H1 (cell line): ENCODE results near the gene PDE9A. TPM values are rescaled to one million over a fixed set of nuclear protein-coding genes. Genes with fewer than 3 reads are reported as not detected.

Experiments used
- CTCF ChIA-PET: fragments of 300-600 bp; sonication (Branson Sonifier 250); formaldehyde crosslinking; loops from one replicate; lab custom pipeline; 2021; ENCODE audit not compliant: partially characterized antibody; lab: Charles Lee
- POLR2A ChIA-PET: fragments of 300-600 bp; sonication (Branson Sonifier 250); formaldehyde crosslinking; loops from one replicate; lab custom pipeline; 2021; ENCODE audit warnings: inconsistent platforms; ENCODE audit not compliant: partially characterized antibody; lab: Charles Lee
- DNase-seq, 2 experiments: peaks; one replicate each; pipeline versions ENCODE4 v3.0.0 to v3.0.0-alpha.2; 2010 to 2022; ENCODE audit warnings: low spot score in 2 of 2, low read depth in 1 of 2, mixed read lengths in 1 of 2
- FAIRE-seq: peaks from 2 replicates; lab custom pipeline; 2011; peaks lifted over from hg19 to GRCh38; lab: Jason Lieb, UNC
- H2AFZ ChIP-seq: 2 replicates; pipeline ENCODE4 v1.8.1; 2012; ENCODE audit warnings: low read length, inconsistent platforms
- H2AK5ac ChIP-seq: 2 replicates; pipeline ENCODE4 v1.6.1; 2013; ENCODE audit warnings: low read depth, low read length
- H2BK120ac ChIP-seq: replicated peaks from 2 replicates; pipeline ENCODE3; 2013; ENCODE audit warnings: low read depth, low read length, inconsistent platforms
- H2BK12ac ChIP-seq: 2 replicates; pipeline ENCODE4 v1.6.1; 2013; ENCODE audit warnings: low read depth, low read length
- H2BK15ac ChIP-seq: 2 replicates; pipeline ENCODE4 v1.6.1; 2013; ENCODE audit warnings: low read length
- H2BK20ac ChIP-seq: 2 replicates; pipeline ENCODE4 v1.6.1; 2013; ENCODE audit warnings: low read length
- H2BK5ac ChIP-seq: 2 replicates; pipeline ENCODE4 v1.6.1; 2013; ENCODE audit warnings: low read depth, low read length
- H3K14ac ChIP-seq: 2 replicates; pipeline ENCODE4 v1.6.1; 2013; ENCODE audit warnings: inconsistent platforms; ENCODE audit not compliant: insufficient read length
- H3K18ac ChIP-seq: 2 replicates; pipeline ENCODE4 v1.6.1; 2013; ENCODE audit warnings: low read length; ENCODE audit errors: extremely low read depth
- H3K23ac ChIP-seq: 2 replicates; pipeline ENCODE4 v1.6.1; 2013; ENCODE audit warnings: inconsistent platforms; ENCODE audit not compliant: insufficient read length
- H3K23me2 ChIP-seq: 2 replicates; pipeline ENCODE4 v1.6.1; 2013; ENCODE audit warnings: low read depth, low read length
- H3K27ac ChIP-seq: 2 replicates; pipeline ENCODE4 v1.6.1; 2011; ENCODE audit warnings: low read depth, low read length, inconsistent platforms
- H3K27me3 ChIP-seq, 4 experiments: replicated peaks in 1 of 4; 1 replicate in 1 of 4; 2 replicates in 3 of 4; pipeline versions ENCODE4 v1.6.1 to v1.8.1; 2011 to 2013; ENCODE audit warnings: low read length in 3 of 4, mild to moderate bottlenecking in 3 of 4, inconsistent platforms in 2 of 4, mixed read lengths in 2 of 4, moderate library complexity in 1 of 4; ENCODE audit not compliant: control insufficient read depth in 3 of 4, insufficient read depth in 3 of 4; ENCODE audit errors: extremely low read depth in 1 of 4
- H3K36me3 ChIP-seq, 4 experiments: 2 replicates each; pipeline versions ENCODE4 v1.6.1 to v1.8.1; 2011 to 2013; ENCODE audit warnings: mild to moderate bottlenecking in 4 of 4, low read length in 3 of 4, moderate library complexity in 2 of 4, control low read depth in 1 of 4, inconsistent platforms in 1 of 4; ENCODE audit not compliant: insufficient read depth in 4 of 4, control insufficient read depth in 2 of 4
- H3K4ac ChIP-seq: replicated peaks from 2 replicates; pipeline ENCODE3; 2013; ENCODE audit warnings: low read length, low read depth, mixed read lengths, inconsistent platforms; ENCODE audit not compliant: insufficient read length
- H3K4me1 ChIP-seq, 4 experiments: replicated peaks in 1 of 4; 1 replicate in 1 of 4; 2 replicates in 3 of 4; pipeline versions ENCODE4 v1.6.1 to v1.8.1; 2011 to 2013; ENCODE audit warnings: low read length in 3 of 4, inconsistent platforms in 2 of 4, mixed read lengths in 1 of 4; ENCODE audit not compliant: insufficient read depth in 4 of 4, control insufficient read depth in 3 of 4
- H3K4me2 ChIP-seq, 2 experiments: 2 replicates each; pipeline versions ENCODE4 v1.6.1 to v1.8.1; 2011 to 2013; ENCODE audit warnings: low read depth in 2 of 2, low read length in 2 of 2, control low read depth in 1 of 2, inconsistent platforms in 1 of 2, mild to moderate bottlenecking in 1 of 2; ENCODE audit not compliant: insufficient read depth in 1 of 2
- H3K4me3 ChIP-seq, 4 experiments: fragments of 200-600, 300-600 bp in 1 of 4; sonication (generic), shearing (Covaris generic), sonication (Bioruptor Twin) in 1 of 4; 2 replicates each; pipeline versions ENCODE4 v1.5.1 to v1.8.1; 2011 to 2016; ENCODE audit warnings: low read length in 4 of 4, low read depth in 3 of 4, control low read depth in 2 of 4, inconsistent platforms in 2 of 4, mild to moderate bottlenecking in 2 of 4, mixed read lengths in 1 of 4, moderate library complexity in 1 of 4; ENCODE audit not compliant: insufficient read depth in 2 of 4; ENCODE audit errors: extremely low read depth in 1 of 4
- H3K56ac ChIP-seq: replicated peaks from 2 replicates; pipeline ENCODE3; 2013; ENCODE audit warnings: low read depth, mild to moderate bottlenecking, mixed read lengths, low read length, inconsistent platforms; ENCODE audit not compliant: insufficient read length
- H3K79me1 ChIP-seq: 2 replicates; pipeline ENCODE4 v1.6.1; 2013; ENCODE audit warnings: low read depth, low read length, control low read depth
- H3K79me2 ChIP-seq, 2 experiments: 2 replicates each; pipeline versions ENCODE4 v1.6.1 to v1.8.1; 2012 to 2013; ENCODE audit warnings: low read length in 2 of 2, mild to moderate bottlenecking in 2 of 2, inconsistent platforms in 1 of 2; ENCODE audit not compliant: insufficient read depth in 2 of 2, control insufficient read depth in 1 of 2
- H3K9ac ChIP-seq, 4 experiments: replicated peaks in 1 of 4; 1 replicate in 1 of 4; 2 replicates in 3 of 4; pipeline versions ENCODE4 v1.6.1 to v1.8.1; 2011 to 2013; ENCODE audit warnings: low read depth in 3 of 4, low read length in 3 of 4, control low read depth in 2 of 4, mild to moderate bottlenecking in 2 of 4, moderate library complexity in 2 of 4, inconsistent platforms in 1 of 4; ENCODE audit errors: extremely low read depth in 1 of 4
- H3K9me3 ChIP-seq, 2 experiments: 2 replicates each; pipeline versions ENCODE4 v1.6.1 to v1.8.1; 2012 to 2013; ENCODE audit warnings: mild to moderate bottlenecking in 2 of 2, moderate library complexity in 2 of 2, control low read depth in 1 of 2, inconsistent platforms in 1 of 2, low read depth in 1 of 2, low read length in 1 of 2, mixed read lengths in 1 of 2; ENCODE audit not compliant: insufficient read depth in 2 of 2
- H4K20me1 ChIP-seq, 2 experiments: replicated peaks in 1 of 2; 2 replicates each; pipeline versions ENCODE3 to v1.8.1; 2011 to 2013; ENCODE audit warnings: inconsistent platforms in 2 of 2, low read length in 2 of 2, mild to moderate bottlenecking in 1 of 2; ENCODE audit not compliant: insufficient read depth in 2 of 2, control insufficient read depth in 1 of 2
- H4K5ac ChIP-seq: 2 replicates; pipeline ENCODE4 v1.6.1; 2013; ENCODE audit warnings: low read length, low read depth, mixed read lengths, inconsistent platforms; ENCODE audit not compliant: insufficient read length
- H4K8ac ChIP-seq: 2 replicates; pipeline ENCODE4 v1.8.0; 2013; ENCODE audit warnings: mild to moderate bottlenecking, moderate library complexity, low read length, inconsistent platforms; ENCODE audit not compliant: insufficient read depth; ENCODE audit errors: extremely low read depth
- H4K91ac ChIP-seq: replicated peaks from 2 replicates; pipeline ENCODE3; 2013; ENCODE audit warnings: low read length, mixed read lengths, inconsistent platforms; ENCODE audit not compliant: insufficient read length
- BCL11A ChIP-seq, 2 experiments: IDR thresholded peaks; one replicate each; pipeline ENCODE4 v1.6.1; 2011; ENCODE audit warnings: low read depth in 2 of 2, low read length in 2 of 2, mild to moderate bottlenecking in 2 of 2
- CTCF ChIP-seq, 3 experiments: IDR thresholded peaks; 1 replicate in 2 of 3; 2 replicates in 1 of 3; pipeline versions ENCODE4 v1.5.1 to v1.6.1; 2011; ENCODE audit warnings: low read length in 3 of 3, mild to moderate bottlenecking in 3 of 3, inconsistent platforms in 2 of 3, low read depth in 1 of 3, moderate library complexity in 1 of 3; ENCODE audit not compliant: insufficient read depth in 1 of 3; ENCODE audit errors: control extremely low read depth in 1 of 3
- FOSL1 ChIP-seq: IDR thresholded peaks from 2 replicates; pipeline ENCODE4 v1.6.1; 2011; ENCODE audit warnings: mild to moderate bottlenecking, low read depth, low read length, moderate library complexity; ENCODE audit not compliant: insufficient read depth
- HDAC2 ChIP-seq, 2 experiments: fragments of 300-600 bp in 1 of 2; sonication (generic) in 1 of 2; IDR thresholded peaks; 2 replicates each; pipeline ENCODE4 v1.6.1; 2011 to 2012; ENCODE audit warnings: low read depth in 2 of 2, low read length in 2 of 2, mild to moderate bottlenecking in 2 of 2, moderate library complexity in 2 of 2, borderline replicate concordance in 1 of 2, inconsistent platforms in 1 of 2
- WGBS, 2 experiments: shearing (Covaris generic) in 1 of 2; methylation state at CpG; one replicate each; pipeline versions ENCODE4 v1.1.6 to v1.1.7; 2013 to 2015; ENCODE audit warnings: low lambda C conversion rate in 2 of 2, mixed read lengths in 2 of 2, inconsistent platforms in 1 of 2, low coverage in 1 of 2, missing lambda C conversion rate in 1 of 2; ENCODE audit not compliant: insufficient replicate concordance in 2 of 2, insufficient coverage in 1 of 2, insufficient read length in 1 of 2; ENCODE audit errors: extremely low coverage in 1 of 2, missing lambda C conversion rate in 1 of 2; 5-methylcytosine and 5-hydroxymethylcytosine counted together
- polyA plus RNA-seq, 7 experiments: library from polyadenylated mRNA; depleted of rRNA in 3 of 7; stranded (reverse) in 5 of 7; unstranded in 2 of 7; fragments of >200 nt in 5 of 7; fragments of 200-250 nt in 2 of 7; gene quantifications; 1 replicate in 5 of 7; 2 replicates in 1 of 7; 4 replicates in 1 of 7; pipeline versions ENCODE4 v1.2.1 to v1.2.3, GENCODE V29; 2011 to 2013; ENCODE audit warnings: missing spikeins in 2 of 7, mixed read lengths in 2 of 7
- total RNA-seq: library from RNA; stranded (reverse); fragmentation: NEBNext Ultra II Directional; extraction: Animal tissue kit (Norgen Biotek cat#: 25700); gene quantifications from 2 replicates; pipeline ENCODE4 v1.2.1, GENCODE V29; 2021

PDE9A gene
- total and polyA plus RNA-seq, 2 of the 8 experiments (the other 6 are each of a cell fraction or from before 2014, with no cell fraction given), result 39.2 to 45.9 TPM

GRCh38 chr21:42694751-42695696 is 41.6 kb downstream of the PDE9A start:
- FAIRE-seq, result no peak
- Histone ChIP-seq H3K14ac (no peak overlapping the region), H3K56ac (no peak overlapping the region), H3K9ac (no peak overlapping the region), H4K5ac (no peak overlapping the region), H2BK120ac (no peak overlapping the region), H3K79me2 (no peaks in the 10 kb centered on the region), H2BK20ac (no peak overlapping the region), H4K20me1 (peaks cover 2 to 13% of the 10 kb centered on the region in 2 experiments), H3K23ac (no peak overlapping the region), H3K79me1 (no peaks in the 10 kb centered on the region), H4K8ac (no peak overlapping the region), H3K9me3 (no peaks in the 10 kb centered on the region), H3K4me1 (peaks cover 0 to 2% (median 0%) of the 10 kb centered on the region in 4 experiments; a peak in 1 of 7 replicates), H2BK15ac (no peak overlapping the region), H3K4ac (no peak overlapping the region), H3K4me2 (no peak overlapping the region), H3K4me3 (no peak overlapping the region), H3K27me3 (no peaks in the 10 kb centered on the region), H2AK5ac (no peak overlapping the region), H3K23me2 (peaks cover 8% of the 10 kb centered on the region; the same call in 1 of the 2 replicates), H3K27ac (no peak overlapping the region), H2BK12ac (no peak overlapping the region), H2AFZ (no peak overlapping the region), H3K18ac (no peak overlapping the region), H2BK5ac (no peak overlapping the region), H3K36me3 (peaks cover 0 to 30% (median 5%) of the 10 kb centered on the region in 4 experiments; a peak in 6 of 8 replicates), H4K91ac (no peak overlapping the region)
- DNase-seq, result no peak
- 89% methylated on average over 20 of the region's 20 CpGs; no CpG with 5 or more reads in 1 of the 2 experiments for WGBS, 2 experiments
- CTCF ChIA-PET, result interaction anchor here (0.8 to 1.9 kb wide), 4 partner anchors 10 to 102 kb away, joined by 3 to 6 read pairs (median 4); no protein-coding TSS in a partner anchor
- POLR2A ChIA-PET, result no interaction called here
- TF ChIP-seq HDAC2 (IDR thresholded peaks at IDR 0.05; ENCODE audit: borderline replicate concordance in 1 of 2, low read depth in 2 of 2, low read length in 2 of 2) (no peak), CTCF (IDR thresholded peaks at IDR 0.05; ENCODE audit: control extremely low read depth in 1 of 3, insufficient read depth in 1 of 3, low read depth in 1 of 3, low read length in 3 of 3) (no peak), BCL11A (IDR thresholded peaks at IDR 0.05; ENCODE audit: low read depth in 2 of 2, low read length in 2 of 2) (no peak), FOSL1 (no peak)
